Stimulated activated CD8-positive, alpha-beta memory T cell treated with anti-CD3 and anti-CD28 coated beads, Interleukin-15, amount 100 ng/mL, for 1 hour (primary cell): Measurements from ENCODE around the gene NTM.

ENCODE experiments used
- DNase-seq: peaks from one replicate; pipeline ENCODE4 v3.0.0-alpha.2; 2020; ENCODE audit warnings: low read depth

NTM gene

GRCh38 chr11:132226522-132226921 lies 856.1 kb downstream of the NTM start:
- DNase-seq: no peak

GRCh38 chr11:132228746-132229325 lies 858.4 kb downstream of the NTM start:
- no peak for DNase-seq

GRCh38 chr11:132231656-132232347 lies 861.4 kb downstream of the NTM start:
- DNase-seq: no peak

- no peak for DNase-seq
Measured at GRCh38 chr11:132234878-132235277, 864.5 kb downstream of the NTM start.

GRCh38 chr11:132237781-132238180 lies 867.4 kb downstream of the NTM start:
- DNase-seq: no peak

GRCh38 chr11:132238331-132238866 lies 868.0 kb downstream of the NTM start:
- no peak for DNase-seq

GRCh38 chr11:132240374-132240773 lies 870.0 kb downstream of the NTM start:
- no peak for DNase-seq

- DNase-seq: no peak
Measured at GRCh38 chr11:132242632-132243031, 872.2 kb downstream of the NTM start.

- DNase-seq: no peak
Measured at GRCh38 chr11:132244846-132245245, 874.4 kb downstream of the NTM start.

GRCh38 chr11:132245403-132246385 lies 875.3 kb downstream of the NTM start:
- no peak for DNase-seq

- no peak for DNase-seq
Measured at GRCh38 chr11:132248580-132248979, 878.2 kb downstream of the NTM start.

- no peak for DNase-seq
Measured at GRCh38 chr11:132249256-132249655, 878.8 kb downstream of the NTM start.

- no peak for DNase-seq
Measured at GRCh38 chr11:132251061-132251460, 880.6 kb downstream of the NTM start.

GRCh38 chr11:132253469-132254264 lies 883.3 kb downstream of the NTM start:
- no peak for DNase-seq

GRCh38 chr11:132254906-132255305 lies 884.5 kb downstream of the NTM start:
- no peak for DNase-seq

- DNase-seq: no peak
Measured at GRCh38 chr11:132256528-132257279, 886.3 kb downstream of the NTM start.

GRCh38 chr11:132257871-132258270 lies 887.5 kb downstream of the NTM start:
- DNase-seq: no peak

- DNase-seq: no peak
Measured at GRCh38 chr11:132258875-132259274, 888.5 kb downstream of the NTM start.

GRCh38 chr11:132260636-132261035 lies 890.2 kb downstream of the NTM start:
- no peak for DNase-seq

GRCh38 chr11:132263241-132263640 lies 892.8 kb downstream of the NTM start:
- DNase-seq: no peak

- no peak for DNase-seq
Measured at GRCh38 chr11:132263875-132264274, 893.5 kb downstream of the NTM start.
